Peyer's patch (tissue), 4 donors: ENCODE data around the gene MPV17. TPM values are rescaled to one million over a fixed set of nuclear protein-coding genes. Genes with fewer than 3 reads are reported as not detected.

ENCODE experiments used
- DNase-seq, 3 donors: peaks; one replicate each; pipeline ENCODE4 v3.0.0-alpha.2; 2017 to 2019
- H3K27ac ChIP-seq, 4 donors: fragments of 200-600 bp; sonication (generic); one replicate each; pipeline ENCODE4 v1.5.1; 2016 to 2019
- H3K27me3 ChIP-seq, 2 donors: fragments of 200-600 bp; sonication (generic); one replicate each; pipeline ENCODE4 v1.5.1; 2019
- H3K36me3 ChIP-seq, 3 donors: fragments of 200-600 bp; sonication (generic); one replicate each; pipeline ENCODE4 v1.5.1; 2016 to 2019
- H3K4me1 ChIP-seq, 4 donors: fragments of 200-600 bp; sonication (generic); one replicate each; pipeline ENCODE4 v1.5.1; 2016 to 2019
- H3K4me3 ChIP-seq, 4 donors: fragments of 200-600 bp; sonication (generic); 1 replicate in 3 of 4; 2 replicates in 1 of 4; pipeline ENCODE4 v1.5.1; 2016 to 2019; ENCODE audit warnings: mild to moderate bottlenecking in 1 of 4
- H3K9me3 ChIP-seq, 4 donors: fragments of 200-600 bp; sonication (generic); one replicate each; pipeline ENCODE4 v1.5.1; 2016 to 2019; ENCODE audit warnings: mild to moderate bottlenecking in 1 of 4
- CTCF ChIP-seq, 6 experiments: fragments of 450-650 bp in 4 of 6; fragments of 200-600 bp in 2 of 6; sonication (generic) in 1 of 6; IDR thresholded peaks; one replicate each; pipeline ENCODE4 v1.5.1; 2017 to 2019; ENCODE audit warnings: antibody characterized with exemption in 6 of 6, mild to moderate bottlenecking in 3 of 6, moderate library complexity in 1 of 6
- POLR2A ChIP-seq, 2 donors: fragments of 450-650 bp; IDR thresholded peaks; one replicate each; pipeline ENCODE4 v1.5.1; 2017; ENCODE audit warnings: antibody characterized with exemption in 2 of 2, mild to moderate bottlenecking in 2 of 2, moderate library complexity in 2 of 2
- total RNA-seq, 4 donors: library from RNA; depleted of rRNA; stranded (reverse); fragments of >200 nt; gene quantifications; one replicate each; pipeline ENCODE4 v1.1.0, GENCODE V29; 2016

Gene MPV17
- total RNA-seq, 4 donors from 2014 or later: 41.5 to 62.3 (median 51.6) TPM

GRCh38 chr2:27291865-27292264 lies 31.0 kb downstream of the MPV17 start:
- Histone ChIP-seq H3K36me3 (no peaks in the 10 kb centered on the region), H3K27ac (no peak overlapping the region), H3K27me3 (no peaks in the 10 kb centered on the region), H3K4me1 (no peaks in the 10 kb centered on the region), H3K9me3 (no peaks in the 10 kb centered on the region), H3K4me3 (no peak overlapping the region)
- DNase-seq: no peak
- TF ChIP-seq POLR2A (IDR thresholded peaks at IDR 0.05) (no peak), CTCF (IDR thresholded peaks at IDR 0.05) (no peak)

GRCh38 chr2:27290549-27290948 lies 32.3 kb downstream of the MPV17 start:
- H3K27ac ChIP-seq: no peak overlapping the region
- no peaks in the 10 kb centered on the region for H3K9me3 ChIP-seq
- no peak overlapping the region for H3K4me3 ChIP-seq
- H3K4me1 ChIP-seq: no peaks in the 10 kb centered on the region
- no peaks in the 10 kb centered on the region for H3K36me3 ChIP-seq
- no peak for DNase-seq
- no peaks in the 10 kb centered on the region for H3K27me3 ChIP-seq
- TF ChIP-seq CTCF (IDR thresholded peaks at IDR 0.05) (no peak), POLR2A (IDR thresholded peaks at IDR 0.05) (no peak)

GRCh38 chr2:27288610-27289009 lies 34.3 kb downstream of the MPV17 start:
- H3K27ac ChIP-seq: no peak overlapping the region
- TF ChIP-seq POLR2A (IDR thresholded peaks at IDR 0.05) (no peak), CTCF (IDR thresholded peaks at IDR 0.05) (no peak)
- no peak for DNase-seq
- no peaks in the 10 kb centered on the region for H3K36me3 ChIP-seq
- H3K4me1 ChIP-seq: no peaks in the 10 kb centered on the region
- H3K4me3 ChIP-seq: no peak overlapping the region
- H3K27me3 ChIP-seq: no peaks in the 10 kb centered on the region
- no peaks in the 10 kb centered on the region for H3K9me3 ChIP-seq

- no peak for TF ChIP-seq POLR2A (IDR thresholded peaks at IDR 0.05)
- H3K36me3 ChIP-seq: no peaks in the 10 kb centered on the region
- H3K9me3 ChIP-seq: no peaks in the 10 kb centered on the region
- no peaks in the 10 kb centered on the region for H3K27me3 ChIP-seq
- H3K27ac ChIP-seq: no peak overlapping the region
- H3K4me1 ChIP-seq: no peaks in the 10 kb centered on the region
- H3K4me3 ChIP-seq: no peak overlapping the region
- no peak for DNase-seq
Measured at GRCh38 chr2:27285481-27285880, 37.4 kb downstream of the MPV17 start.

- Histone ChIP-seq H3K36me3 (no peaks in the 10 kb centered on the region), H3K9me3 (no peaks in the 10 kb centered on the region), H3K4me3 (no peak overlapping the region), H3K27me3 (no peaks in the 10 kb centered on the region), H3K4me1 (no peaks in the 10 kb centered on the region), H3K27ac (no peak overlapping the region)
- DNase-seq: no peak
- TF ChIP-seq POLR2A (IDR thresholded peaks at IDR 0.05) (no peak), CTCF (IDR thresholded peaks at IDR 0.05) (no peak)
Measured at GRCh38 chr2:27284996-27285395, 37.9 kb downstream of the MPV17 start.

GRCh38 chr2:27282892-27283291 lies 40.0 kb downstream of the MPV17 start:
- Histone ChIP-seq H3K27me3 (no peaks in the 10 kb centered on the region), H3K36me3 (no peaks in the 10 kb centered on the region), H3K4me3 (no peak overlapping the region), H3K4me1 (no peaks in the 10 kb centered on the region), H3K27ac (no peak overlapping the region), H3K9me3 (no peaks in the 10 kb centered on the region)
- TF ChIP-seq CTCF (IDR thresholded peaks at IDR 0.05): no peak
- TF ChIP-seq POLR2A (IDR thresholded peaks at IDR 0.05): no peak
- no peak for DNase-seq
